GM15510 (cell line): ENCODE results near the gene GPR143.

Experiments used
- POLR2A ChIP-seq: IDR thresholded peaks from 3 replicates; pipeline ENCODE4 v1.6.1; 2011; ENCODE audit warnings: borderline replicate concordance; ENCODE audit not compliant: insufficient read length; ENCODE audit errors: extremely low read depth

GPR143 gene

GRCh38 chrX:9765737-9766097, at the start of gene GPR143:
Gene GPR143, minus strand, starts transcription at chrX:9765847. Its CDS starts 30 bp downstream, at chrX:9765817.
- TF ChIP-seq POLR2A = no peak

DNA sequence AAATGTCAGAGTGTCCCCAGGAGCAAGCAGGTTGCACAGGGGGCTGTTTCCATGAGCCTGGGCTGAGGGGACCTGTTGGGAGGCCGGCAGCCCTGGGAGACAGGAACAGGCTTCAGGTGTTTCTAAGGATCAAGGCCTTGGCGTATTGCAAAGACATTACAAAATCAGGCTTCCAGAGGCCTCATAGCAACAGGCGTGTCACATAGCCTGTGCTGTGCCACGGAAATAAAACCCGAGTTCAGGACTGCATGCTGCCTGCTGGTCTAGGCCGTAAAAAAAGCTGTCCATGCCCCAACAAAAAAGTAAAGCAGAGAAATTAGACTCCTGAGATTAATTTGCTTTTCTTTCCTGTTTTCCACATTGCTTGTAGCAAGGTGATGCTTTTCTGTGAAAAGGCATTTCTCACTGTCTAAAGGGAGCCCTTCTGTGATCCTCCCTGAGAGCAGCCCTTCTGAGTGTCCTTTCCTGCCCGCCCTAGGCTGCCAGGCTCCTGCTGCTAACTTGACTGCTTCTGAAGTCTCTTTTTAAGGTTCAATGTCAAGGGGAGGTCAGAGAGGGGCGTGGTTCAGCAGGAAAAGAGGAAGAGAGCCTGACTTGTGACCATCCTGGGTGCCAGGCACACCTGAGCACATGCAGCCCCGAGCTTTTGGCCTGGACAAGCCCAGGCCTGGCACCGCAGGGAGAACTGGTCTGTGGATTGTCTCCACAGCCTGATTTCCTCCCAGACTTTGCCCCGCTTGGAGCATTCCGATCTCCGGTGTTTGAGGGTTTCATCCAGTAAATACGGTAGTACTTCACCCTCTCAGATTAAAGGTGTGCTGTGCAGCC, 41.9 kb upstream of the GPR143 start:
- no peak for TF ChIP-seq POLR2A

DNA sequence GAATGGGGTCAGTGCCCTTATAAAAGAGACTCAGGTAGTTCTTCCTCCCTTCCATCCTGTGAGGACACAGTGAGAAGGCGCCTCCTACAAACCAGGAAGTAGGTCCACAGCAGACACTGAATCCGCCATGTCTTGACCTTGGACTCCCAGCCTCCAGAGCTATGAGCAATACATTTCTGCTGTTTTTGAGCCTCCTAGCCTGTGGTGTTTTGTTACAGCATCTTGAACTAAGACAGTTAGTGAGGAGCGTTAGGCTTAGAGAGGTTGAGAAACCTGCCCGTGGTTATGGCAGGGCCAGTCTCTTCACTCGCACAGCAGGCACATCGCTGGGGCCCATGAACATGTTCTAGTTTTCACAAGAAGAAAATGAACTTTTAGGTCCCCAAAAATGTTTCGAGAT, 40.3 kb upstream of the GPR143 start:
- TF ChIP-seq POLR2A = no peak

DNA sequence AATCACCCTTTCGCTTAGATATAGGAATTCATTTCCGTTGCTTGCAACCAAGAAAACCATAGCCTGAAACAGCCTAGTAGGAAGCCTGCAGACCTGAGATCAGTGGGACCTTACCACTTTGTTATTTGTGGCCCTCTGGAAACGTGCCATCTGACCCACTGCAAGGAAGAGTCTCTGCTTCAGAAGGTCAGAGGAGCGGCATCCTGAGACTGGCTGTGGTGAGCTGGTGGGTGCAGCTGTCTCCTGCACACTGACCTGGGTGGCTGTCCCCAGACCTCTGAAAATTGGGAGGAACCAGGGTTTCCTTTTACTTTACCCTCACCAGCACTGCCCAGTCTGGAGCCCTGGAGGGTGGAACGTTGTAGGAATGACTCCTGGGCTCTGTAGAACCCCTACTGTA, 38.8 kb upstream of the GPR143 start:
- no peak for TF ChIP-seq POLR2A

GRCh38 chrX:9802737-9803136, 37.1 kb upstream of the GPR143 start:
- TF ChIP-seq POLR2A = no peak

GRCh38 chrX:9797384-9798360, 32.0 kb upstream of the GPR143 start:
- no peak for TF ChIP-seq POLR2A

DNA sequence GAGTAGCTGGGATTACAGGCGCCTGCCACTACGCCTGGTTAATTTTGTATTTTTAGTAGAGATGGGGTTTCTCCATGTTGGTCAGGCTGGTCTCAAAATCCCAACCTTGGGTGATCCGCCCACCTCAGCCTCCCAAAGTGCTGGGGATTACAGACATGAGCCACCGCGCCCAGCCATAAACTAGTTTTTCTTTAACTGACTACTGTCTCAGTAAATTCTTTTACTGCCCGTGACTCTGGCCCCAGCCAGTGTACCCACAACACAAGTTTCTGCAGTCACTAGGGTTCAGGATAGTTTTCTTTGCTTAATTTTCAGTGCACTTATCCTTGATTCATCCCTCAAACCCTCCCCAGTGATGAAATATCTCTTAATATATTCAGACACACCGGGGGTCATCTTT, 28.8 kb upstream of the GPR143 start:
- TF ChIP-seq POLR2A = no peak

GRCh38 chrX:9790866-9791265, 25.2 kb upstream of the GPR143 start:
- no peak for TF ChIP-seq POLR2A

DNA sequence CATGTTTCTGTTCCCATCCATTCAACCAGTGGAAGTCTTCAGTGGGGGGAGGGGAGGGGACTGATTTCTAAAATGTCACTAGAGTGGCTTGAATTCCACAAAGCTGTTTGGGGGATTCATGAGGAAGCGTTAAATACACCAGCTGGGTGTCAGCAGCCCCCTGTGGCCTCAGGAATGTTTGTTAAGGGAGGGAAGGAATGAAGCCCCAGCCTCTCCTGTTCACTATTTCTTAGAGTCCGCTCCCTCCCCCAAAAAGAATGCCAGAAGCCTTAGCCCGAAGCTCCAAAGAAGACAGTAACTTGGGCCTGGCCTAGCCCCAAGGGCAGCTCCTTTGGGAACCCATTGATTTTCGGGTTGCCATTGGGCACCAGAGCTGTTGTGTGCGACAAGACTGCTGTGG, 23.9 kb upstream of the GPR143 start:
- TF ChIP-seq POLR2A = no peak

GRCh38 chrX:9788911-9789310, 23.3 kb upstream of the GPR143 start:
- TF ChIP-seq POLR2A = no peak

DNA sequence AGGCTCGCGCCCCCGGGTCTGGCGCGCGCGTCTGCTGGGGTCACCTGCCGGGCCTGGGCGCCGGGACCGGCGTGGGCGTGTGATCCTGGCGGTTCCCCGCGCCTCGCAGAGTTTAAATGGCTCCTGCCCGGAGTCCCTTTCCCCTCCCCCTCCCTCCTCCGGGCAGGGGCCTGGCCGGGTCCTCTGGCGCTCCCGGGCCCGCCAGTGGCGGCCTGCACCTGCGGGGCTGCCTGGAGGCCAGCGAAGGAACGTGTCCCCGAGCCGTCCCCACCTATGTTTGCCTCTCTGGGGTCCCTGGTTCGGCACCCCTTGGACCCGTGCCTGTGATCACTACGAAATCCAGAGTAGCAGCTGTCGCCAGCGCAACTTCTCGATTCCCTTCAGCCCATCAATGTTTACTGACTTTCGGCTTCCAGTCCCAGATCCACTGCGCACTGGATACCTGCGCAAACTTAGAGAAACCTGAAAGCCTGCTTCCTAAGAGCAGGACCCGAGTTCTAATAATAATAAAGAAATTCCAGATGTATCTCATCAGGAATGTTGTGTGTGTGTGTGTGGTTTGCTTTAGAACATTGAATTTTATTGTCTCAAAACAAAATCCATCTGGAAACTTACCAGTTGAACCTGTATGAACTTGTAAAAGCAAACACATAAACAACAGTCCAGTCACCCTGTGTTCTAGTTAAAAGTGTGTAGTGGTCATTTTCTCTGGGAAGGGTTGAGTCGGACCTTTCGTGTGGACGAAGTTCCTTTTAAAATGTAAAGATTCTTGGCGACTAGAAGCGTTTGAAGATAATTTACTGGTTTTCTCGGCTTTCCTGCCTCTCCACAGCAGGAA, 21.4 kb upstream of the GPR143 start:
- no peak for TF ChIP-seq POLR2A

GRCh38 chrX:9785944-9786797, 20.5 kb upstream of the GPR143 start, which contains the start of gene SHROOM2:
Gene SHROOM2, plus strand, starts transcription at chrX:9786429. Its CDS starts 117 bp downstream, at chrX:9786546.
- no peak for TF ChIP-seq POLR2A

- no peak for TF ChIP-seq POLR2A
Measured at GRCh38 chrX:9785254-9785943, 19.8 kb upstream of the GPR143 start.
